Measurements from ENCODE around the gene MPP7.
A peak's percentile ranks its signal among the peaks of the same experiment; 100 is the strongest.
"Not testable (repeated sequence)": the region's sequence is repeated elsewhere in the genome, so short reads cannot be mapped to it uniquely, and the experiment has no call there.

Gene MPP7
- 5.7 to 87.5 (median 32.3) reads per million in 9 experiments for total RNA-seq

GRCh38 chr10:28302638-28303488, at the start of gene MPP7:
Gene MPP7, minus strand, starts transcription at chr10:28303064. Its CDS starts 64,460 bp downstream, at chr10:28238604.
- H3K27ac Mint-ChIP-seq: peak within 1 kb of the TSS; percentile 82 to 90
- ATAC-seq (replicated peaks) (peak; percentile 87), DNase-seq (peak; percentile 93 to 97 (median 97))
- peak within 1 kb of the TSS; percentile 91 to 92 for H3K4me3 Mint-ChIP-seq
- H3K4me1 Mint-ChIP-seq (ENCODE audit: low read depth in 2 of 2): peaks cover 27 to 39% of the 10 kb centered on the region in 2 donors
- H3K9me3 Mint-ChIP-seq: no peaks in the 10 kb centered on the region
- H3K27me3 Mint-ChIP-seq: no peaks in the 10 kb centered on the region
- peaks cover 5% of the 10 kb centered on the region for H3K36me3 Mint-ChIP-seq (ENCODE audit: insufficient read depth)

- Mint-ChIP-seq H3K27ac (no peak overlapping the region), H3K4me3 (no peak overlapping the region), H3K9me3 (peaks cover 0 to 10% of the 10 kb centered on the region in 2 donors)
These were observed 47.0 kb upstream of the MPP7 start for GRCh38 chr10:28349892-28350291.

GRCh38 chr10:28343987-28344895, 41.4 kb upstream of the MPP7 start:
- no peak overlapping the region for H3K27ac Mint-ChIP-seq
- DNase-seq: no peak
- no peak for ATAC-seq (replicated peaks)
- no peak overlapping the region for H3K4me3 Mint-ChIP-seq
- H3K27me3 Mint-ChIP-seq: no peaks in the 10 kb centered on the region
- H3K9me3 Mint-ChIP-seq: peaks cover 0 to 10% of the 10 kb centered on the region in 2 donors
- no peaks in the 10 kb centered on the region for H3K4me1 Mint-ChIP-seq (ENCODE audit: low read depth in 2 of 2)
- no peaks in the 10 kb centered on the region for H3K36me3 Mint-ChIP-seq (ENCODE audit: insufficient read depth)

More at GRCh38 chr10:28349892-28350291, 47.0 kb upstream of the MPP7 start:
- ATAC-seq (replicated peaks) (no peak), DNase-seq (no peak)
- Mint-ChIP-seq H3K4me1 (ENCODE audit: low read depth in 2 of 2) (no peaks in the 10 kb centered on the region), H3K36me3 (ENCODE audit: insufficient read depth) (no peaks in the 10 kb centered on the region), H3K27me3 (no peaks in the 10 kb centered on the region)

GRCh38 chr10:28343252-28343651, 40.4 kb upstream of the MPP7 start:
- DNase-seq: no peak
- H3K27ac Mint-ChIP-seq: no peak overlapping the region

GRCh38 chr10:28341679-28342078, 38.8 kb upstream of the MPP7 start:
- H3K27me3 Mint-ChIP-seq; H3K9me3 Mint-ChIP-seq; H3K4me1 Mint-ChIP-seq (ENCODE audit: low read depth in 2 of 2); H3K4me3 Mint-ChIP-seq; ATAC-seq (replicated peaks); H3K36me3 Mint-ChIP-seq (ENCODE audit: insufficient read depth); DNase-seq; H3K27ac Mint-ChIP-seq: not testable (repeated sequence)

More at GRCh38 chr10:28343252-28343651, 40.4 kb upstream of the MPP7 start:
- no peak for ATAC-seq (replicated peaks)
- Mint-ChIP-seq H3K9me3 (peaks cover 0 to 10% of the 10 kb centered on the region in 2 donors), H3K4me3 (no peak overlapping the region), H3K27me3 (no peaks in the 10 kb centered on the region), H3K4me1 (ENCODE audit: low read depth in 2 of 2) (no peaks in the 10 kb centered on the region), H3K36me3 (ENCODE audit: insufficient read depth) (peaks cover 3% of the 10 kb centered on the region)

GRCh38 chr10:28332726-28333125, 29.9 kb upstream of the MPP7 start:
- no peak for ATAC-seq (replicated peaks)
- Mint-ChIP-seq H3K9me3 (no peaks in the 10 kb centered on the region), H3K27ac (peak overlapping the region; percentile 98 to 100), H3K4me3 (peak overlapping the region; percentile 73 to 92), H3K36me3 (ENCODE audit: insufficient read depth) (peaks cover 41% of the 10 kb centered on the region), H3K27me3 (no peaks in the 10 kb centered on the region), H3K4me1 (ENCODE audit: low read depth in 2 of 2) (peaks cover 35 to 43% of the 10 kb centered on the region in 2 donors)
- peak in 1 of 3 experiments; percentile 17 for DNase-seq

- ATAC-seq (replicated peaks): no peak
- H3K27ac Mint-ChIP-seq: peak overlapping the region; percentile 98 to 100
- no peaks in the 10 kb centered on the region for H3K27me3 Mint-ChIP-seq
- peaks cover 35 to 44% of the 10 kb centered on the region in 2 donors for H3K4me1 Mint-ChIP-seq (ENCODE audit: low read depth in 2 of 2)
- no peaks in the 10 kb centered on the region for H3K9me3 Mint-ChIP-seq
- peaks cover 41% of the 10 kb centered on the region for H3K36me3 Mint-ChIP-seq (ENCODE audit: insufficient read depth)
- no peak for DNase-seq
- H3K4me3 Mint-ChIP-seq: peak overlapping the region; percentile 73 to 92
These were observed 29.0 kb upstream of the MPP7 start for GRCh38 chr10:28331841-28332240.

- ATAC-seq (replicated peaks) (no peak), DNase-seq (no peak)
- Mint-ChIP-seq H3K27ac (peak overlapping the region; percentile 98 to 100), H3K36me3 (ENCODE audit: insufficient read depth) (peaks cover 44% of the 10 kb centered on the region), H3K4me1 (ENCODE audit: low read depth in 2 of 2) (peaks cover 38 to 48% of the 10 kb centered on the region in 2 donors), H3K4me3 (peak overlapping the region; percentile 51 to 55), H3K27me3 (no peaks in the 10 kb centered on the region), H3K9me3 (no peaks in the 10 kb centered on the region)
These were observed 28.2 kb upstream of the MPP7 start for GRCh38 chr10:28331066-28331465.

- H3K9me3 Mint-ChIP-seq: no peaks in the 10 kb centered on the region
- H3K4me3 Mint-ChIP-seq: no peak overlapping the region
- H3K4me1 Mint-ChIP-seq (ENCODE audit: low read depth in 2 of 2): peaks cover 30 to 49% of the 10 kb centered on the region in 2 donors
- H3K27me3 Mint-ChIP-seq: no peaks in the 10 kb centered on the region
- peak overlapping the region in 1 of 2 donors; percentile 81 for H3K27ac Mint-ChIP-seq
- DNase-seq: no peak
- H3K36me3 Mint-ChIP-seq (ENCODE audit: insufficient read depth): peaks cover 24% of the 10 kb centered on the region
- ATAC-seq (replicated peaks): no peak
These were observed 25.5 kb upstream of the MPP7 start for GRCh38 chr10:28328346-28328745.

- H3K27ac Mint-ChIP-seq: peak overlapping the region in 1 of 2 donors; percentile 2
These were observed 24.6 kb upstream of the MPP7 start for GRCh38 chr10:28327491-28327880.

GRCh38 chr10:28326516-28327490, 23.9 kb upstream of the MPP7 start:
- Mint-ChIP-seq H3K27me3 (no peaks in the 10 kb centered on the region), H3K36me3 (ENCODE audit: insufficient read depth) (peaks cover 22% of the 10 kb centered on the region), H3K4me3 (no peak overlapping the region), H3K27ac (peak overlapping the region in 1 of 2 donors; percentile 2), H3K4me1 (ENCODE audit: low read depth in 2 of 2) (peaks cover 27 to 45% of the 10 kb centered on the region in 2 donors), H3K9me3 (no peaks in the 10 kb centered on the region)
- ATAC-seq (replicated peaks) (no peak), DNase-seq (no peak)

More at GRCh38 chr10:28327491-28327880, 24.6 kb upstream of the MPP7 start:
- H3K27me3 Mint-ChIP-seq: no peaks in the 10 kb centered on the region
- ATAC-seq (replicated peaks) (no peak), DNase-seq (no peak)
- peaks cover 18% of the 10 kb centered on the region for H3K36me3 Mint-ChIP-seq (ENCODE audit: insufficient read depth)
- no peak overlapping the region for H3K4me3 Mint-ChIP-seq
- no peaks in the 10 kb centered on the region for H3K9me3 Mint-ChIP-seq
- H3K4me1 Mint-ChIP-seq (ENCODE audit: low read depth in 2 of 2): peaks cover 27 to 49% of the 10 kb centered on the region in 2 donors

- H3K27me3 Mint-ChIP-seq: no peaks in the 10 kb centered on the region
- H3K27ac Mint-ChIP-seq: peak overlapping the region in 1 of 2 donors; percentile 41
These were observed 17.9 kb upstream of the MPP7 start for GRCh38 chr10:28320799-28321198.

More at GRCh38 chr10:28320799-28321198, 17.9 kb upstream of the MPP7 start:
- Mint-ChIP-seq H3K9me3 (no peaks in the 10 kb centered on the region), H3K4me3 (no peak overlapping the region), H3K36me3 (ENCODE audit: insufficient read depth) (peaks cover 37% of the 10 kb centered on the region), H3K4me1 (ENCODE audit: low read depth in 2 of 2) (peaks cover 24 to 29% of the 10 kb centered on the region in 2 donors)
- no peak for ATAC-seq (replicated peaks)
- no peak for DNase-seq
